A549 (cell line): ENCODE results near the gene ARAP1. TPM values are rescaled to one million over a fixed set of nuclear protein-coding genes. Genes with fewer than 3 reads are reported as not detected.

ENCODE experiments used
- ATAC-seq, 2 experiments: fragments of 200-7000 bp in 1 of 2; fragments of >200 bp in 1 of 2; cut with Nextera tagmentation in 1 of 2; cut with Tn5 transposase in 1 of 2; 3 replicates each; pipeline versions ENCODE4 v1.8.0 to v1.9.1; 2018 to 2020; ENCODE audit warnings: mild to moderate bottlenecking in 1 of 2, moderate library complexity in 1 of 2
- CTCF ChIA-PET: fragments of 300-600 bp; sonication (Branson Sonifier 250); formaldehyde crosslinking; extraction: SDS; loops from one replicate; lab custom pipeline; 2021; ENCODE audit warnings: antibody characterized with exemption, inconsistent platforms; lab: Yijun Ruan, JAX
- POLR2A ChIA-PET: fragments of 350-600 bp; formaldehyde crosslinking; extraction: SDS; loops from one replicate; lab custom pipeline; 2021; ENCODE audit warnings: antibody characterized with exemption, inconsistent platforms; lab: Yijun Ruan, JAX
- DNase-seq, 2 experiments: peaks; one replicate each; pipeline versions ENCODE4 v3.0.0 to v3.0.0-alpha.2; 2011 to 2016; ENCODE audit warnings: low read depth in 1 of 2, low spot score in 1 of 2
- FAIRE-seq: peaks from 2 replicates; lab custom pipeline; 2011; peaks lifted over from hg19 to GRCh38; lab: Jason Lieb, UNC
- H3K27ac ChIP-seq, 2 experiments: fragments of >200 bp; sonication (Bioruptor Twin); formaldehyde crosslinking; 3 replicates each; pipeline ENCODE4 v1.5.1; 2016 to 2017
- H3K4me1 ChIP-seq: fragments of >200 bp; sonication (Bioruptor Twin); formaldehyde crosslinking; 3 replicates; pipeline ENCODE4 v1.6.1; 2016
- H3K4me2 ChIP-seq: fragments of >200 bp; sonication (Bioruptor Twin); formaldehyde crosslinking; 3 replicates; pipeline ENCODE4 v1.6.1; 2016
- H3K4me3 ChIP-seq: fragments of >200 bp; sonication (Bioruptor Twin); formaldehyde crosslinking; 3 replicates; pipeline ENCODE4 v1.5.1; 2016
- H3K9me3 ChIP-seq: fragments of >200 bp; sonication (Bioruptor Twin); formaldehyde crosslinking; 3 replicates; pipeline ENCODE4 v1.6.1; 2016
- BHLHE40 ChIP-seq: IDR thresholded peaks from 2 replicates; pipeline ENCODE4 v1.6.1; 2012; ENCODE audit warnings: low read depth, low read length, inconsistent platforms
- CBX8 ChIP-seq: fragments of 200-600 bp; sonication (generic); IDR thresholded peaks from 2 replicates; pipeline ENCODE4 v1.6.1; 2016
- EHF ChIP-seq: fragments of 250-450 bp; sonication (Bioruptor Pico); IDR thresholded peaks from 2 replicates; pipeline ENCODE4 v1.5.0; 2020; ENCODE audit warnings: mild to moderate bottlenecking
- EP300 ChIP-seq, 2 experiments: fragments of >200 bp; sonication (Bioruptor Twin); formaldehyde crosslinking; IDR thresholded peaks; 2 replicates in 1 of 2; 3 replicates in 1 of 2; pipeline ENCODE4 v1.6.1; 2016 to 2017
- ESRRA ChIP-seq: fragments of 150-350 bp; IDR thresholded peaks from 2 replicates; pipeline ENCODE4 v1.6.1; 2014; ENCODE audit warnings: mild to moderate bottlenecking, low read length, borderline replicate concordance
- FOSB ChIP-seq: fragments of 250-450 bp; sonication (Bioruptor Pico); IDR thresholded peaks from 2 replicates; pipeline ENCODE4 v1.5.0; 2020; ENCODE audit warnings: mild to moderate bottlenecking, moderate library complexity
- FOXS1 ChIP-seq: fragments of 250-450 bp; sonication (Bioruptor Pico); IDR thresholded peaks from 2 replicates; pipeline ENCODE4 v1.5.0; 2020; ENCODE audit warnings: mild to moderate bottlenecking, moderate library complexity
- HEYL ChIP-seq: fragments of 250-450 bp; sonication (Bioruptor Pico); IDR thresholded peaks from 2 replicates; pipeline ENCODE4 v1.8.0; 2021; ENCODE audit warnings: mild to moderate bottlenecking, moderate library complexity
- HOXA7 ChIP-seq: fragments of 250-450 bp; sonication (Bioruptor Pico); IDR thresholded peaks from 2 replicates; pipeline ENCODE4 v1.5.0; 2020; ENCODE audit warnings: mild to moderate bottlenecking, moderate library complexity
- HOXB13 ChIP-seq: fragments of 250-450 bp; sonication (Bioruptor Pico); IDR thresholded peaks from 2 replicates; pipeline ENCODE4 v1.5.0; 2020; ENCODE audit warnings: low read depth, mild to moderate bottlenecking, moderate library complexity
- HOXB5 ChIP-seq: fragments of 250-450 bp; sonication (Bioruptor Pico); IDR thresholded peaks from 2 replicates; pipeline ENCODE4 v1.5.0; 2020; ENCODE audit warnings: mild to moderate bottlenecking, moderate library complexity
- JUN ChIP-seq, 2 experiments: fragments of >200 bp; sonication (Bioruptor Twin); formaldehyde crosslinking; IDR thresholded peaks; 2 replicates in 1 of 2; 3 replicates in 1 of 2; pipeline ENCODE4 v1.6.1; 2016 to 2017
- JUNB ChIP-seq: fragments of >200 bp; sonication (Bioruptor Twin); formaldehyde crosslinking; IDR thresholded peaks from 2 replicates; pipeline ENCODE4 v1.6.1; 2016
- KDM1A ChIP-seq: fragments of 200-600 bp; sonication (generic); IDR thresholded peaks from 2 replicates; pipeline ENCODE4 v1.6.1; 2016; ENCODE audit warnings: low read depth, mild to moderate bottlenecking
- KDM5A ChIP-seq: fragments of 200-600 bp; sonication (generic); IDR thresholded peaks from 2 replicates; pipeline ENCODE4 v1.6.1; 2016; ENCODE audit warnings: antibody characterized with exemption, mild to moderate bottlenecking
- NR3C1 ChIP-seq: fragments of >200 bp; sonication (Bioruptor Twin); formaldehyde crosslinking; IDR thresholded peaks from 3 replicates; pipeline ENCODE4 v1.6.1; 2017
- PHF8 ChIP-seq: fragments of 200-600 bp; sonication (generic); IDR thresholded peaks from 2 replicates; pipeline ENCODE4 v1.6.1; 2016; ENCODE audit warnings: low read depth, mild to moderate bottlenecking, antibody characterized with exemption, moderate library complexity, borderline replicate concordance
- POLR2A ChIP-seq: IDR thresholded peaks from 2 replicates; pipeline ENCODE4 v1.6.1; 2012; ENCODE audit warnings: mild to moderate bottlenecking, low read length
- POLR2AphosphoS2 ChIP-seq: conservative IDR thresholded peaks from 2 replicates; pipeline ENCODE4 v1.6.1; 2012; ENCODE audit warnings: low read length, improper control_type of control experiment, inconsistent platforms
- RCOR1 ChIP-seq: fragments of 150-350 bp; IDR thresholded peaks from 2 replicates; pipeline ENCODE4 v1.6.1; 2014; ENCODE audit warnings: antibody characterized with exemption, low read length, low read depth
- TFCP2L1 ChIP-seq: fragments of 250-450 bp; sonication (Bioruptor Pico); IDR thresholded peaks from 2 replicates; pipeline ENCODE4 v1.5.0; 2021; ENCODE audit warnings: mild to moderate bottlenecking
- TP53 ChIP-seq: fragments of 250-450 bp; sonication (Bioruptor Pico); IDR thresholded peaks from 2 replicates; pipeline ENCODE4 v1.5.0; 2021; ENCODE audit warnings: mild to moderate bottlenecking, moderate library complexity
- ZC3H11A ChIP-seq: fragments of 450-650 bp; IDR thresholded peaks from 2 replicates; pipeline ENCODE4 v1.6.1; 2014; ENCODE audit warnings: antibody characterized with exemption, mild to moderate bottlenecking
- ZFP36 ChIP-seq: fragments of 450-650 bp; IDR thresholded peaks from 2 replicates; pipeline ENCODE4 v1.6.1; 2014; ENCODE audit warnings: borderline replicate concordance; ENCODE audit not compliant: partially characterized antibody
- WGBS: methylation state at CpG from one replicate; pipeline ENCODE4 v1.1.6; 2017; ENCODE audit errors: missing lambda C conversion rate; 5-methylcytosine and 5-hydroxymethylcytosine counted together
- polyA plus RNA-seq, 4 experiments: library from polyadenylated mRNA; depleted of rRNA in 3 of 4; stranded (reverse); fragments of >200 nt; fragmentation: RNase III in 1 of 4; extraction: RNeasy Plus Mini Kit Qiagen cat#74134 plus additional on column Dnase treatment in 1 of 4; gene quantifications; 2 replicates in 3 of 4; 3 replicates in 1 of 4; pipeline ENCODE4 v1.2.3, GENCODE V29; 2011 to 2017
- TF ChIP-seq, protein P1 (sequence below): fragments of 200-600 bp; sonication (generic); IDR thresholded peaks from 2 replicates; pipeline ENCODE4 v1.6.1; 2016; ENCODE audit warnings: antibody characterized with exemption, mild to moderate bottlenecking, moderate library complexity

ARAP1 gene
- polyA plus RNA-seq, 2 of the 4 experiments (the other 2 are of a cell fraction): 29.5 to 30.1 TPM

GRCh38 chr11:72637198-72637597 is 115.0 kb downstream of the ARAP1 start:
- FAIRE-seq (no peak), ATAC-seq (no peak), DNase-seq (no peak)
- Histone ChIP-seq H3K27ac (no peak overlapping the region), H3K4me1 (peaks cover 11% of the 10 kb centered on the region; the same call in 1 of the 3 replicates), H3K4me2 (no peak overlapping the region), H3K4me3 (no peak overlapping the region), H3K9me3 (no peaks in the 10 kb centered on the region)
- TF ChIP-seq HOXB5: no peak
- no peak for TF ChIP-seq FOXS1 (CRISPR knock-in tag)
- TF ChIP-seq JUN (IDR thresholded peaks at IDR 0.05): no peak
- TF ChIP-seq KDM5A: no peak
- TF ChIP-seq HOXA7 (CRISPR knock-in tag): no peak
- TF ChIP-seq POLR2AphosphoS2: no peak
- no peak for TF ChIP-seq ESRRA
- no peak for TF ChIP-seq TFCP2L1 (CRISPR knock-in tag)
- TF ChIP-seq RCOR1: no peak
- no peak for TF ChIP-seq CBX8
- no peak for TF ChIP-seq PHF8
- no peak for TF ChIP-seq FOSB (CRISPR knock-in tag)
- TF ChIP-seq HEYL (CRISPR knock-in tag): no peak
- no peak for TF ChIP-seq NR3C1
- no peak for TF ChIP-seq EHF
- no peak for TF ChIP-seq HOXB13
- no peak for TF ChIP-seq JUNB
- no peak for TF ChIP-seq POLR2A
- TF ChIP-seq, protein P1, sequence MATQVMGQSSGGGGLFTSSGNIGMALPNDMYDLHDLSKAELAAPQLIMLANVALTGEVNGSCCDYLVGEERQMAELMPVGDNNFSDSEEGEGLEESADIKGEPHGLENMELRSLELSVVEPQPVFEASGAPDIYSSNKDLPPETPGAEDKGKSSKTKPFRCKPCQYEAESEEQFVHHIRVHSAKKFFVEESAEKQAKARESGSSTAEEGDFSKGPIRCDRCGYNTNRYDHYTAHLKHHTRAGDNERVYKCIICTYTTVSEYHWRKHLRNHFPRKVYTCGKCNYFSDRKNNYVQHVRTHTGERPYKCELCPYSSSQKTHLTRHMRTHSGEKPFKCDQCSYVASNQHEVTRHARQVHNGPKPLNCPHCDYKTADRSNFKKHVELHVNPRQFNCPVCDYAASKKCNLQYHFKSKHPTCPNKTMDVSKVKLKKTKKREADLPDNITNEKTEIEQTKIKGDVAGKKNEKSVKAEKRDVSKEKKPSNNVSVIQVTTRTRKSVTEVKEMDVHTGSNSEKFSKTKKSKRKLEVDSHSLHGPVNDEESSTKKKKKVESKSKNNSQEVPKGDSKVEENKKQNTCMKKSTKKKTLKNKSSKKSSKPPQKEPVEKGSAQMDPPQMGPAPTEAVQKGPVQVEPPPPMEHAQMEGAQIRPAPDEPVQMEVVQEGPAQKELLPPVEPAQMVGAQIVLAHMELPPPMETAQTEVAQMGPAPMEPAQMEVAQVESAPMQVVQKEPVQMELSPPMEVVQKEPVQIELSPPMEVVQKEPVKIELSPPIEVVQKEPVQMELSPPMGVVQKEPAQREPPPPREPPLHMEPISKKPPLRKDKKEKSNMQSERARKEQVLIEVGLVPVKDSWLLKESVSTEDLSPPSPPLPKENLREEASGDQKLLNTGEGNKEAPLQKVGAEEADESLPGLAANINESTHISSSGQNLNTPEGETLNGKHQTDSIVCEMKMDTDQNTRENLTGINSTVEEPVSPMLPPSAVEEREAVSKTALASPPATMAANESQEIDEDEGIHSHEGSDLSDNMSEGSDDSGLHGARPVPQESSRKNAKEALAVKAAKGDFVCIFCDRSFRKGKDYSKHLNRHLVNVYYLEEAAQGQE: no peak
- ChIA-PET POLR2A (no interaction called here), CTCF (interaction anchor here (0.6 to 13.1 kb wide), 5 partner anchors 9 to 156 kb away, joined by 3 to 171 read pairs (median 9); no protein-coding TSS in a partner anchor)
- 53% methylated on average over 2 of the region's 2 CpGs for WGBS

DNA sequence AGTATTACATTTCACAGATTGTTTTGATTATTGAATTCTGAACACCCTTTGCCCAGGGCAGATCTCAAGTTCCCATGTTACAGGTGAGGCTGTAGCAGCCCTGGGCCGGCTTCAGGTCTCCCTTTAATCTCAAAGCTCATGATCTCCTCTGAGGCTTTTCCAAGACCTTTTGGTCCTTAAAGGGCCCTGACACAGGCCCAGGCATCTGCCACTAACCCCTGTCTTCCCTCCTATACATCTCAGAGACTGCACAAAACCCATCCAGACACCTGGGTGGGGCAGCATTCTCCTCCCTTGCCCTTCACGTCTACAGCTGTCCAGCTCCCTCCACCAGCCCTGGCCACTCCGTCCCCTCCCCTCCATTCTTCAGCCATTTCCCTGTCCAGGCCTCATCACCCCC is 115.8 kb downstream of the ARAP1 start:
- no peak overlapping the region for H3K4me3 ChIP-seq
- no peaks in the 10 kb centered on the region for H3K9me3 ChIP-seq
- no peak for TF ChIP-seq TFCP2L1 (CRISPR knock-in tag)
- TF ChIP-seq ESRRA: no peak
- TF ChIP-seq KDM1A: no peak
- no peak for TF ChIP-seq TP53
- no peak for TF ChIP-seq CBX8
- TF ChIP-seq ZFP36: no peak
- no peak for TF ChIP-seq HOXB13
- TF ChIP-seq HOXA7 (CRISPR knock-in tag): no peak
- TF ChIP-seq ZC3H11A: no peak
- H3K4me2 ChIP-seq: no peak overlapping the region
- no peak for DNase-seq
- H3K27ac ChIP-seq: no peak overlapping the region
- POLR2A ChIA-PET: no interaction called here
- FAIRE-seq: no peak
- WGBS: 68% methylated on average over 3 of the region's 3 CpGs
- CTCF ChIA-PET: interaction anchor here (1.2 to 13.1 kb wide), 6 partner anchors 9 to 165 kb away, joined by 3 to 171 read pairs (median 8); no protein-coding TSS in a partner anchor
- H3K4me1 ChIP-seq: peaks cover 6% of the 10 kb centered on the region; the same call in 1 of the 3 replicates
- no peak for ATAC-seq

GRCh38 chr11:72635933-72636332 is 116.3 kb downstream of the ARAP1 start:
- TF ChIP-seq EP300 (IDR thresholded peaks at IDR 0.05) (no peak), BHLHE40 (no peak), POLR2A (no peak)
- ChIA-PET POLR2A (no interaction called here), CTCF (interaction anchor here (0.6 to 13.1 kb wide), 8 partner anchors 8 to 717 kb away, joined by 3 to 171 read pairs (median 6); no protein-coding TSS in a partner anchor)
- WGBS: 46% methylated on average over 6 of the region's 6 CpGs
- FAIRE-seq: no peak
- Histone ChIP-seq H3K4me1 (peaks cover 6% of the 10 kb centered on the region; the same call in 1 of the 3 replicates), H3K4me2 (no peak overlapping the region), H3K27ac (no peak overlapping the region), H3K9me3 (no peaks in the 10 kb centered on the region), H3K4me3 (no peak overlapping the region)
- DNase-seq: no peak
- no peak for ATAC-seq
